Activated naive CD4-positive, alpha-beta T cell treated with anti-CD3 and anti-CD28 coated beads, Interleukin-2, amount 50 U/mL, for 24 hours (primary cell): ENCODE data around the gene CD47.
A peak's percentile ranks its signal among the peaks of the same experiment; 100 is the strongest.

Experiments used
- H3K27ac Mint-ChIP-seq: one replicate; pipeline ENCODE4 v1.8.0; 2021; ENCODE audit warnings: mild to moderate bottlenecking, mixed read lengths
- H3K27me3 Mint-ChIP-seq: one replicate; pipeline ENCODE4 v1.8.0; 2021; ENCODE audit warnings: mixed read lengths
- H3K36me3 Mint-ChIP-seq: one replicate; pipeline ENCODE4 v1.8.0; 2021; ENCODE audit warnings: mixed read lengths
- H3K4me1 Mint-ChIP-seq: one replicate; pipeline ENCODE4 v1.8.0; 2021; ENCODE audit warnings: mixed read lengths
- H3K4me3 Mint-ChIP-seq: one replicate; pipeline ENCODE4 v1.8.0; 2021; ENCODE audit warnings: mild to moderate bottlenecking, mixed read lengths
- H3K9me3 Mint-ChIP-seq: one replicate; pipeline ENCODE4 v1.8.0; 2021; ENCODE audit warnings: mixed read lengths

The CD47 gene

GRCh38 chr3:108090701-108091497 is at the start of gene CD47:
Gene CD47, minus strand, starts transcription at chr3:108091031. Its CDS starts 123 bp downstream, at chr3:108090908.
- peak within 1 kb of the TSS; percentile 95 for H3K4me3 Mint-ChIP-seq
- H3K36me3 Mint-ChIP-seq, result peaks cover 2% of the 10 kb centered on the region
- H3K9me3 Mint-ChIP-seq, result no peaks in the 10 kb centered on the region
- no peaks in the 10 kb centered on the region for H3K27me3 Mint-ChIP-seq
- peaks cover 32% of the 10 kb centered on the region for H3K4me1 Mint-ChIP-seq
- peak within 1 kb of the TSS; percentile 99 for H3K27ac Mint-ChIP-seq

GRCh38 chr3:108137460-108137814 is 46.6 kb upstream of the CD47 start:
- Mint-ChIP-seq H3K4me3 (no peak overlapping the region), H3K4me1 (peaks cover 67% of the 10 kb centered on the region), H3K36me3 (peaks cover 57% of the 10 kb centered on the region), H3K27ac (peak overlapping the region; percentile 55), H3K27me3 (no peaks in the 10 kb centered on the region), H3K9me3 (peaks cover 10% of the 10 kb centered on the region)

GRCh38 chr3:108136561-108137459 is 46.0 kb upstream of the CD47 start:
- Mint-ChIP-seq H3K4me3 (no peak overlapping the region), H3K27ac (peak overlapping the region; percentile 33), H3K4me1 (peaks cover 69% of the 10 kb centered on the region), H3K9me3 (peaks cover 6% of the 10 kb centered on the region), H3K27me3 (no peaks in the 10 kb centered on the region), H3K36me3 (peaks cover 55% of the 10 kb centered on the region)

- H3K4me3 Mint-ChIP-seq, result peak overlapping the region; percentile 60
- peak overlapping the region; percentile 98 for H3K27ac Mint-ChIP-seq
- no peaks in the 10 kb centered on the region for H3K27me3 Mint-ChIP-seq
- H3K4me1 Mint-ChIP-seq, result peaks cover 84% of the 10 kb centered on the region
- H3K9me3 Mint-ChIP-seq, result peaks cover 6% of the 10 kb centered on the region
- H3K36me3 Mint-ChIP-seq, result peaks cover 62% of the 10 kb centered on the region
These were observed 43.7 kb upstream of the CD47 start for GRCh38 chr3:108134555-108134880.

- Mint-ChIP-seq H3K27ac (peak overlapping the region; percentile 98), H3K4me3 (peak overlapping the region; percentile 60), H3K36me3 (peaks cover 66% of the 10 kb centered on the region), H3K9me3 (peaks cover 6% of the 10 kb centered on the region), H3K4me1 (peaks cover 89% of the 10 kb centered on the region), H3K27me3 (no peaks in the 10 kb centered on the region)
These were observed 43.2 kb upstream of the CD47 start for GRCh38 chr3:108133858-108134554.

GRCh38 chr3:108133048-108133369 is 42.2 kb upstream of the CD47 start:
- peaks cover 96% of the 10 kb centered on the region for H3K4me1 Mint-ChIP-seq
- peak overlapping the region; percentile 98 for H3K27ac Mint-ChIP-seq
- H3K36me3 Mint-ChIP-seq, result peaks cover 69% of the 10 kb centered on the region
- peak overlapping the region; percentile 60 for H3K4me3 Mint-ChIP-seq
- no peaks in the 10 kb centered on the region for H3K27me3 Mint-ChIP-seq
- peaks cover 16% of the 10 kb centered on the region for H3K9me3 Mint-ChIP-seq

GRCh38 chr3:108131475-108132134 is 40.8 kb upstream of the CD47 start:
- H3K36me3 Mint-ChIP-seq, result peaks cover 66% of the 10 kb centered on the region
- peak overlapping the region; percentile 98 for H3K27ac Mint-ChIP-seq
- H3K9me3 Mint-ChIP-seq, result peaks cover 16% of the 10 kb centered on the region
- H3K4me3 Mint-ChIP-seq, result peak overlapping the region; percentile 79
- H3K4me1 Mint-ChIP-seq, result peaks cover 90% of the 10 kb centered on the region
- no peaks in the 10 kb centered on the region for H3K27me3 Mint-ChIP-seq

- Mint-ChIP-seq H3K27me3 (no peaks in the 10 kb centered on the region), H3K4me1 (peaks cover 86% of the 10 kb centered on the region), H3K27ac (peak overlapping the region; percentile 98), H3K36me3 (peaks cover 63% of the 10 kb centered on the region), H3K4me3 (peak overlapping the region; percentile 79), H3K9me3 (peaks cover 11% of the 10 kb centered on the region)
These were observed 40.1 kb upstream of the CD47 start for GRCh38 chr3:108130701-108131474.

- H3K36me3 Mint-ChIP-seq, result peaks cover 63% of the 10 kb centered on the region
- H3K27me3 Mint-ChIP-seq, result no peaks in the 10 kb centered on the region
- peak overlapping the region; percentile 98 for H3K27ac Mint-ChIP-seq
- peaks cover 11% of the 10 kb centered on the region for H3K9me3 Mint-ChIP-seq
- peaks cover 81% of the 10 kb centered on the region for H3K4me1 Mint-ChIP-seq
- peak overlapping the region; percentile 79 for H3K4me3 Mint-ChIP-seq
These were observed 39.4 kb upstream of the CD47 start for GRCh38 chr3:108130236-108130635.

GRCh38 chr3:108127301-108127988 is 36.6 kb upstream of the CD47 start:
- peak overlapping the region; percentile 94 for H3K4me3 Mint-ChIP-seq
- H3K4me1 Mint-ChIP-seq, result peaks cover 77% of the 10 kb centered on the region
- H3K36me3 Mint-ChIP-seq, result peaks cover 45% of the 10 kb centered on the region
- peak overlapping the region; percentile 98 for H3K27ac Mint-ChIP-seq
- H3K9me3 Mint-ChIP-seq, result peaks cover 11% of the 10 kb centered on the region
- no peaks in the 10 kb centered on the region for H3K27me3 Mint-ChIP-seq

- peaks cover 72% of the 10 kb centered on the region for H3K4me1 Mint-ChIP-seq
These were observed 35.5 kb upstream of the CD47 start for GRCh38 chr3:108126348-108126747.

GRCh38 chr3:108125550-108126071 is 34.8 kb upstream of the CD47 start:
- H3K36me3 Mint-ChIP-seq, result peaks cover 35% of the 10 kb centered on the region
- no peaks in the 10 kb centered on the region for H3K27me3 Mint-ChIP-seq
- peaks cover 72% of the 10 kb centered on the region for H3K4me1 Mint-ChIP-seq
- peaks cover 11% of the 10 kb centered on the region for H3K9me3 Mint-ChIP-seq
- peak overlapping the region; percentile 94 for H3K4me3 Mint-ChIP-seq
- peak overlapping the region; percentile 99 for H3K27ac Mint-ChIP-seq

More at GRCh38 chr3:108126348-108126747, 35.5 kb upstream of the CD47 start:
- H3K4me3 Mint-ChIP-seq, result peak overlapping the region; percentile 94
- peaks cover 37% of the 10 kb centered on the region for H3K36me3 Mint-ChIP-seq
- H3K27me3 Mint-ChIP-seq, result no peaks in the 10 kb centered on the region
- H3K27ac Mint-ChIP-seq, result peak overlapping the region; percentile 99
- peaks cover 11% of the 10 kb centered on the region for H3K9me3 Mint-ChIP-seq

GRCh38 chr3:108125153-108125543 is 34.3 kb upstream of the CD47 start:
- Mint-ChIP-seq H3K4me3 (peak overlapping the region; percentile 94), H3K27ac (peak overlapping the region; percentile 99), H3K9me3 (peaks cover 11% of the 10 kb centered on the region), H3K4me1 (peaks cover 67% of the 10 kb centered on the region), H3K36me3 (peaks cover 31% of the 10 kb centered on the region), H3K27me3 (no peaks in the 10 kb centered on the region)
